Liver (tissue), 3 donors: ENCODE measurements around the gene CIBAR2.

Source experiments
- HNF4G ChIP-seq: IDR thresholded peaks from 2 replicates; pipeline ENCODE4 v1.6.1; 2016; ENCODE audit warnings: antibody characterized with exemption
- JUND ChIP-seq, 2 donors: IDR thresholded peaks; 2 replicates each; pipeline ENCODE4 v1.6.1; 2016; ENCODE audit warnings: antibody characterized with exemption in 2 of 2
- YY1 ChIP-seq: IDR thresholded peaks from 2 replicates; pipeline ENCODE4 v1.6.1; 2016; ENCODE audit warnings: antibody characterized with exemption, mild to moderate bottlenecking
- TF ChIP-seq, protein P1 (sequence below): fragments of 150-350 bp; IDR thresholded peaks from 2 replicates; pipeline ENCODE4 v1.5.1; 2017; ENCODE audit warnings: improper control_type of control experiment, low read depth, low read length; ENCODE audit not compliant: missing input control
- TF ChIP-seq, protein P2 (sequence below): IDR thresholded peaks from 2 replicates; pipeline ENCODE4 v1.6.1; 2016; ENCODE audit warnings: antibody characterized with exemption, mild to moderate bottlenecking
- donor health status: healthy.
- donor health status: healthy.

GRCh38 chr16:85061566-85061965, 50.7 kb downstream of the CIBAR2 start:
- no peak for TF ChIP-seq JUND (IDR thresholded peaks at IDR 0.05)
- TF ChIP-seq, protein P1, sequence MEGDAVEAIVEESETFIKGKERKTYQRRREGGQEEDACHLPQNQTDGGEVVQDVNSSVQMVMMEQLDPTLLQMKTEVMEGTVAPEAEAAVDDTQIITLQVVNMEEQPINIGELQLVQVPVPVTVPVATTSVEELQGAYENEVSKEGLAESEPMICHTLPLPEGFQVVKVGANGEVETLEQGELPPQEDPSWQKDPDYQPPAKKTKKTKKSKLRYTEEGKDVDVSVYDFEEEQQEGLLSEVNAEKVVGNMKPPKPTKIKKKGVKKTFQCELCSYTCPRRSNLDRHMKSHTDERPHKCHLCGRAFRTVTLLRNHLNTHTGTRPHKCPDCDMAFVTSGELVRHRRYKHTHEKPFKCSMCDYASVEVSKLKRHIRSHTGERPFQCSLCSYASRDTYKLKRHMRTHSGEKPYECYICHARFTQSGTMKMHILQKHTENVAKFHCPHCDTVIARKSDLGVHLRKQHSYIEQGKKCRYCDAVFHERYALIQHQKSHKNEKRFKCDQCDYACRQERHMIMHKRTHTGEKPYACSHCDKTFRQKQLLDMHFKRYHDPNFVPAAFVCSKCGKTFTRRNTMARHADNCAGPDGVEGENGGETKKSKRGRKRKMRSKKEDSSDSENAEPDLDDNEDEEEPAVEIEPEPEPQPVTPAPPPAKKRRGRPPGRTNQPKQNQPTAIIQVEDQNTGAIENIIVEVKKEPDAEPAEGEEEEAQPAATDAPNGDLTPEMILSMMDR, result no peak
- no peak for TF ChIP-seq YY1
- TF ChIP-seq, protein P2, sequence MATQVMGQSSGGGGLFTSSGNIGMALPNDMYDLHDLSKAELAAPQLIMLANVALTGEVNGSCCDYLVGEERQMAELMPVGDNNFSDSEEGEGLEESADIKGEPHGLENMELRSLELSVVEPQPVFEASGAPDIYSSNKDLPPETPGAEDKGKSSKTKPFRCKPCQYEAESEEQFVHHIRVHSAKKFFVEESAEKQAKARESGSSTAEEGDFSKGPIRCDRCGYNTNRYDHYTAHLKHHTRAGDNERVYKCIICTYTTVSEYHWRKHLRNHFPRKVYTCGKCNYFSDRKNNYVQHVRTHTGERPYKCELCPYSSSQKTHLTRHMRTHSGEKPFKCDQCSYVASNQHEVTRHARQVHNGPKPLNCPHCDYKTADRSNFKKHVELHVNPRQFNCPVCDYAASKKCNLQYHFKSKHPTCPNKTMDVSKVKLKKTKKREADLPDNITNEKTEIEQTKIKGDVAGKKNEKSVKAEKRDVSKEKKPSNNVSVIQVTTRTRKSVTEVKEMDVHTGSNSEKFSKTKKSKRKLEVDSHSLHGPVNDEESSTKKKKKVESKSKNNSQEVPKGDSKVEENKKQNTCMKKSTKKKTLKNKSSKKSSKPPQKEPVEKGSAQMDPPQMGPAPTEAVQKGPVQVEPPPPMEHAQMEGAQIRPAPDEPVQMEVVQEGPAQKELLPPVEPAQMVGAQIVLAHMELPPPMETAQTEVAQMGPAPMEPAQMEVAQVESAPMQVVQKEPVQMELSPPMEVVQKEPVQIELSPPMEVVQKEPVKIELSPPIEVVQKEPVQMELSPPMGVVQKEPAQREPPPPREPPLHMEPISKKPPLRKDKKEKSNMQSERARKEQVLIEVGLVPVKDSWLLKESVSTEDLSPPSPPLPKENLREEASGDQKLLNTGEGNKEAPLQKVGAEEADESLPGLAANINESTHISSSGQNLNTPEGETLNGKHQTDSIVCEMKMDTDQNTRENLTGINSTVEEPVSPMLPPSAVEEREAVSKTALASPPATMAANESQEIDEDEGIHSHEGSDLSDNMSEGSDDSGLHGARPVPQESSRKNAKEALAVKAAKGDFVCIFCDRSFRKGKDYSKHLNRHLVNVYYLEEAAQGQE, result no peak
- TF ChIP-seq HNF4G, result no peak
